Measurements from ENCODE around the gene NNMT.

DNA sequence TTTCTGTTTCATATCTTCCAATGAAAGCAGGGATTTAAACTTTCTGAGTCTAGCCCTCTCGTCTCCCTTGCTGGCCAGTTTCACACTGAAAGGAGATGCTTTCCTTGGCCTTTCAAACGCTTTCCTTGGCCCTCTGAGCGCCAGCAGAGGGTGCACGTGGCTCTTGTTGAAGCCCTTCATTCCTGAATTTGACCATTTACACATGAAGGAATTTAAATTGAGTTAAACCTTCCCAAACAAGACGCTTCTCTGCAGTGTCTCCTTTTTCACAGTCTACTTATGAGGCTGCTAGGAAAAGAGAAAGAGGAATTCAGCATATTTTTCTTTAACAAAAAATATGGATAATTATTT, 21.6 kb downstream of the NNMT start:
- TF ChIP-seq CTCF (IDR thresholded peaks at IDR 0.05; ENCODE audit: low read length) (0 out of 2 replicates have a peak, but pooled peaks have one; percentile 21), EZH2 (IDR thresholded peaks at IDR 0.05; ENCODE audit: borderline replicate concordance, low read length) (no peak)
